ENCODE results near the gene SOS1. TPM values are rescaled to one million over a fixed set of nuclear protein-coding genes. Genes with fewer than 3 reads are reported as not detected.

The SOS1 gene
- total RNA-seq, 6 donors from 2014 or later = 10.4 to 51.2 (median 25.3) TPM

- no peak for ATAC-seq (ENCODE audit: low FRiP score in 2 of 2)
- no peak for DNase-seq
- Histone ChIP-seq H3K27ac (peak overlapping the region in 2 of 4 donors; percentile 38 to 78), H3K4me3 (no peak overlapping the region), H3K36me3 (peaks cover 0 to 7% (median 3%) of the 10 kb centered on the region in 4 donors), H3K27me3 (no peaks in the 10 kb centered on the region), H3K9me3 (no peaks in the 10 kb centered on the region), H3K4me1 (peaks cover 0 to 11% (median 9%) of the 10 kb centered on the region in 4 donors)
- TF ChIP-seq CTCF (IDR thresholded peaks at IDR 0.05) = no peak
Measured at GRCh38 chr2:39020383-39020782, 100.5 kb downstream of the SOS1 start.

GRCh38 chr2:39018638-39019037 is 102.2 kb downstream of the SOS1 start:
- Histone ChIP-seq H3K27me3 (no peaks in the 10 kb centered on the region), H3K9me3 (no peaks in the 10 kb centered on the region), H3K36me3 (peaks cover 0 to 13% (median 3%) of the 10 kb centered on the region in 4 donors), H3K4me1 (peaks cover 0 to 11% (median 9%) of the 10 kb centered on the region in 4 donors), H3K4me3 (no peak overlapping the region), H3K27ac (peak overlapping the region in 3 of 4 donors; percentile 13 to 78 (median 38))
- DNase-seq = no peak
- no peak for TF ChIP-seq CTCF (IDR thresholded peaks at IDR 0.05)
- no peak for TF ChIP-seq POLR2A (IDR thresholded peaks at IDR 0.05)
- TF ChIP-seq POLR2AphosphoS5 (IDR thresholded peaks at IDR 0.05) = no peak
- TF ChIP-seq EP300 (IDR thresholded peaks at IDR 0.05) = no peak
- 66 to 70% methylated on average over 4 of the region's 4 CpGs for WGBS, 2 donors
- ATAC-seq (ENCODE audit: low FRiP score in 2 of 2) = no peak

- DNase-seq (no peak), ATAC-seq (ENCODE audit: low FRiP score in 2 of 2) (no peak)
- peaks cover 0 to 20% (median 7%) of the 10 kb centered on the region in 4 donors for H3K36me3 ChIP-seq
- H3K27me3 ChIP-seq = no peaks in the 10 kb centered on the region
- peak overlapping the region in 1 of 4 donors; percentile 48 for H3K27ac ChIP-seq
- H3K4me3 ChIP-seq = no peak overlapping the region
- peaks cover 0 to 11% (median 7%) of the 10 kb centered on the region in 4 donors for H3K4me1 ChIP-seq
- H3K9me3 ChIP-seq = no peaks in the 10 kb centered on the region
- TF ChIP-seq CTCF (IDR thresholded peaks at IDR 0.05) (no peak), POLR2A (IDR thresholded peaks at IDR 0.05) (no peak)
Measured at GRCh38 chr2:39017334-39017733, 103.5 kb downstream of the SOS1 start.

- no peaks in the 10 kb centered on the region for H3K9me3 ChIP-seq
- WGBS, 2 donors = 97 to 100% methylated on average over 1 of the region's 1 CpG
- no peaks in the 10 kb centered on the region for H3K27me3 ChIP-seq
- TF ChIP-seq EP300 (IDR thresholded peaks at IDR 0.05) = no peak
- TF ChIP-seq POLR2A (IDR thresholded peaks at IDR 0.05) = no peak
- TF ChIP-seq CTCF (IDR thresholded peaks at IDR 0.05) = no peak
- TF ChIP-seq POLR2AphosphoS5 (IDR thresholded peaks at IDR 0.05) = no peak
- peaks cover 0 to 11% (median 7%) of the 10 kb centered on the region in 4 donors for H3K4me1 ChIP-seq
- DNase-seq (no peak), ATAC-seq (ENCODE audit: low FRiP score in 2 of 2) (no peak)
- H3K4me3 ChIP-seq = no peak overlapping the region
- peaks cover 0 to 31% (median 8%) of the 10 kb centered on the region in 4 donors for H3K36me3 ChIP-seq
- H3K27ac ChIP-seq = no peak overlapping the region
Measured at GRCh38 chr2:39015424-39015823, 105.4 kb downstream of the SOS1 start.

- Histone ChIP-seq H3K27ac (no peak overlapping the region), H3K36me3 (peaks cover 0 to 45% (median 13%) of the 10 kb centered on the region in 4 donors), H3K9me3 (no peaks in the 10 kb centered on the region), H3K4me1 (peaks cover 0 to 11% (median 7%) of the 10 kb centered on the region in 4 donors), H3K27me3 (no peaks in the 10 kb centered on the region), H3K4me3 (no peak overlapping the region)
- TF ChIP-seq POLR2A (IDR thresholded peaks at IDR 0.05) (no peak), CTCF (IDR thresholded peaks at IDR 0.05) (no peak), POLR2AphosphoS5 (IDR thresholded peaks at IDR 0.05) (no peak), EP300 (IDR thresholded peaks at IDR 0.05) (no peak)
- DNase-seq (no peak), ATAC-seq (ENCODE audit: low FRiP score in 2 of 2) (no peak)
- 90 to 94% methylated on average over 3 of the region's 3 CpGs for WGBS, 2 donors
Measured at GRCh38 chr2:39013871-39014270, 107.0 kb downstream of the SOS1 start.

Measured in upper lobe of left lung (tissue), 6 donors.